HepG2 (cell line): Measurements from ENCODE around the gene UBR4. TPM values are rescaled to one million over a fixed set of nuclear protein-coding genes. Genes with fewer than 3 reads are reported as not detected.

Source experiments
- ATAC-seq: fragments of 200-7000 bp; cut with Tn5 transposase; 3 replicates; pipeline ENCODE4 v1.9.1; 2020; ENCODE audit warnings: mild to moderate bottlenecking, moderate library complexity
- BruUV-seq: library from RNA; stranded (reverse); fragments of 400-500 nt; replicated peaks from 2 replicates; lab custom pipeline; 2021; lab: Mats Ljungman, UMichigan
- CTCF ChIA-PET: fragments of 300-600 bp; formaldehyde crosslinking; extraction: SDS; loops from one replicate; lab custom pipeline; 2021; ENCODE audit warnings: low total read pairs, inconsistent platforms, low intra/inter-chr PET ratio; lab: Yijun Ruan, JAX
- POLR2A ChIA-PET: fragments of 350-600 bp; sonication (Branson Sonifier 250); formaldehyde crosslinking; loops from one replicate; lab custom pipeline; 2020; ENCODE audit warnings: antibody characterized with exemption, inconsistent platforms; lab: Yijun Ruan, JAX
- DNase-seq: peaks from one replicate; pipeline ENCODE4 v3.0.0-alpha.2; 2015; ENCODE audit warnings: low spot score
- FAIRE-seq: peaks from 3 replicates; lab custom pipeline; 2011; peaks lifted over from hg19 to GRCh38; lab: Jason Lieb, UNC
- H2AFZ ChIP-seq: one replicate; pipeline ENCODE4 v1.6.1; 2011; ENCODE audit warnings: low read length, inconsistent platforms
- H3K27ac ChIP-seq: fragments of 300-600 bp; 3 replicates; pipeline ENCODE4 v1.8.0; 2011; ENCODE audit warnings: mixed run types, mild to moderate bottlenecking, mixed read lengths, low read length, inconsistent platforms; ENCODE audit not compliant: insufficient read depth; ENCODE audit errors: extremely low read length
- H3K27me3 ChIP-seq, 2 experiments: fragments of 200-600 bp in 1 of 2; 2 replicates in 1 of 2; 3 replicates in 1 of 2; pipeline versions ENCODE4 v1.6.0 to v1.8.0; 2011; ENCODE audit warnings: low read length in 2 of 2, mild to moderate bottlenecking in 2 of 2, moderate library complexity in 2 of 2, inconsistent platforms in 1 of 2; ENCODE audit not compliant: insufficient read depth in 2 of 2, control insufficient read depth in 1 of 2
- H3K36me3 ChIP-seq, 2 experiments: fragments of 200-600 bp in 1 of 2; replicated peaks in 1 of 2; 2 replicates in 1 of 2; 3 replicates in 1 of 2; pipeline versions ENCODE4 v1.5.1 to v1.8.0; 2011; ENCODE audit warnings: low read length in 2 of 2, inconsistent platforms in 1 of 2; ENCODE audit not compliant: insufficient read depth in 2 of 2, control insufficient read depth in 1 of 2
- H3K4me1 ChIP-seq: 2 replicates; pipeline ENCODE4 v1.5.1; 2012; ENCODE audit warnings: low read length, inconsistent platforms; ENCODE audit not compliant: insufficient read depth
- H3K4me2 ChIP-seq: 2 replicates; pipeline ENCODE4 v1.6.0; 2011; ENCODE audit warnings: low read depth, low read length, inconsistent platforms
- H3K4me3 ChIP-seq, 3 experiments: fragments of 200-600 bp in 1 of 3; sonication (generic), shearing (Covaris generic) in 1 of 3; replicated peaks in 1 of 3; 2 replicates each; pipeline ENCODE4 v1.5.1; 2011 to 2016; ENCODE audit warnings: low read length in 3 of 3, inconsistent platforms in 2 of 3, low read depth in 2 of 3, mild to moderate bottlenecking in 2 of 3, control low read depth in 1 of 3, mixed read lengths in 1 of 3; ENCODE audit not compliant: insufficient read depth in 1 of 3
- H3K79me2 ChIP-seq: one replicate; pipeline ENCODE4 v1.6.1; 2011; ENCODE audit warnings: low read length, inconsistent platforms; ENCODE audit not compliant: insufficient read depth
- H3K9ac ChIP-seq: 2 replicates; pipeline ENCODE4 v1.6.0; 2011; ENCODE audit warnings: mild to moderate bottlenecking, low read depth, low read length, inconsistent platforms; ENCODE audit not compliant: insufficient read depth
- H3K9me3 ChIP-seq: 2 replicates; pipeline ENCODE4 v1.5.1; 2012; ENCODE audit warnings: mild to moderate bottlenecking, low read length
- H4K20me1 ChIP-seq: 2 replicates; pipeline ENCODE4 v1.6.0; 2011; ENCODE audit warnings: inconsistent platforms, mild to moderate bottlenecking, low read length, moderate library complexity; ENCODE audit not compliant: insufficient read depth
- E2F1 ChIP-seq: sonication (generic); formaldehyde crosslinking; IDR thresholded peaks from 2 replicates; pipeline ENCODE4 v1.5.0; 2020; ENCODE audit warnings: missing genetic modification reagents
- GZF1 ChIP-seq: sonication (generic); formaldehyde crosslinking; IDR thresholded peaks from 2 replicates; pipeline ENCODE4 v1.5.1; 2020; ENCODE audit warnings: mild to moderate bottlenecking, missing genetic modification reagents
- HMGA1 ChIP-seq: sonication (generic); formaldehyde crosslinking; conservative IDR thresholded peaks from 2 replicates; pipeline ENCODE4 v1.4.0; 2020; ENCODE audit warnings: missing genetic modification reagents
- HNRNPL ChIP-seq: fragments of 200-400 bp; formaldehyde crosslinking; IDR thresholded peaks from 2 replicates; pipeline ENCODE4 v1.6.1; 2017; ENCODE audit warnings: mild to moderate bottlenecking, low read depth, low read length
- ZBTB33 ChIP-seq: sonication (generic); formaldehyde crosslinking; IDR thresholded peaks from 2 replicates; pipeline ENCODE4 v1.4.0; 2020; ENCODE audit warnings: missing genetic modification reagents
- ZEB1 ChIP-seq: IDR thresholded peaks from 2 replicates; pipeline ENCODE4 v1.6.1; 2012; ENCODE audit warnings: mild to moderate bottlenecking, low read depth, inconsistent platforms; ENCODE audit not compliant: insufficient replicate concordance
- ZFP36 ChIP-seq: fragments of 150-350 bp; IDR thresholded peaks from 2 replicates; pipeline ENCODE4 v1.6.1; 2018; ENCODE audit warnings: borderline replicate concordance, low read length, low read depth; ENCODE audit not compliant: partially characterized antibody
- ZNF281 ChIP-seq: sonication (generic); formaldehyde crosslinking; IDR thresholded peaks from 2 replicates; pipeline ENCODE4 v1.4.0; 2020; ENCODE audit warnings: missing genetic modification reagents, borderline replicate concordance
- ZNF607 ChIP-seq: sonication (generic); formaldehyde crosslinking; IDR thresholded peaks from 2 replicates; pipeline ENCODE4 v1.5.1; 2020; ENCODE audit warnings: missing genetic modification reagents, mild to moderate bottlenecking, borderline replicate concordance
- ZNF615 ChIP-seq: sonication (generic); formaldehyde crosslinking; IDR thresholded peaks from 2 replicates; pipeline ENCODE4 v1.5.0; 2020; ENCODE audit warnings: mild to moderate bottlenecking, missing genetic modification reagents, borderline replicate concordance
- ZNF644 ChIP-seq: IDR thresholded peaks from 2 replicates; pipeline ENCODE4 v1.6.1; 2016; ENCODE audit warnings: low read depth
- WGBS: methylation state at CpG from one replicate; pipeline ENCODE4 v1.1.6; 2017; ENCODE audit warnings: low lambda C conversion rate; 5-methylcytosine and 5-hydroxymethylcytosine counted together
- in situ Hi-C: cut with HindIII; loops from 2 replicates; pipeline ENCODE4 v1.10.0; 2017; ENCODE audit warnings: low pct_unique_long_range_greater_than_20kb; ENCODE audit not compliant: extremely low pct_ligation_motif_present
- intact Hi-C: fragments of 100-400 bp; cut with micrococcal nuclease; formaldehyde crosslinking; loops from one replicate; pipeline ENCODE4 v1.10.0; 2022; ENCODE audit not compliant: unreplicated experiment
- polyA plus RNA-seq, 8 experiments: library from polyadenylated mRNA; depleted of rRNA in 3 of 8; stranded (reverse) in 7 of 8; unstranded in 1 of 8; fragments of >200 nt; fragmentation: Illumina TruSeq in 4 of 8; extraction: Trizol in 4 of 8; gene quantifications; 2 replicates each; pipeline versions ENCODE4 v1.2.1 to v1.2.3, GENCODE V29; 2011 to 2016; ENCODE audit warnings: low read depth in 4 of 8, missing spikeins in 1 of 8, mixed read lengths in 1 of 8; ENCODE audit not compliant: insufficient read depth in 1 of 8
- total RNA-seq, 5 experiments: library from RNA; depleted of rRNA; stranded (reverse); fragments of >200 nt; fragmentation: Illumina TruSeq; extraction: Trizol; gene quantifications; 2 replicates each; pipeline ENCODE4 v1.2.3, GENCODE V29; 2016; ENCODE audit warnings: low read depth in 1 of 5

The UBR4 gene
- total and polyA plus RNA-seq, 2 of the 13 experiments (the other 11 are each of a cell fraction or from before 2014, with no cell fraction given) = 59.1 to 106 TPM

DNA sequence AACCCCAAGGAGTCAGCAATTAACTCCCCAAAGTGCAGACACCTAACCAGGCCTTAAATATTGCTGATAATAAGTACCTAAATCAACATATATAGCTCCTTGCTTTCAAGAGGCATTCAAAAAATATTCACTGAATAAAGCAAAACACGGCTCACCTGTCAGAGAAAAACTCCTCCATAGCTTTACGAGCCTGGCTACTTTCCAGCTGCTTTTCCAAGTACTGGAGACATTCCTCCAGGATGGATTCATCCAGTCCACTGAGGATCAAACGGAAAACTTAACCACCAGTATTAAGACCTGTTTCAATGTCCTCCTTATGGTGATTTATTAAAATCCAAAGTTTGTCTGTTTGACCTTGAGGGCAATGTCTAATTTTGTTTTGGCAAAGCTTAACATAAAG is 44.6 kb downstream of the UBR4 start:
- Histone ChIP-seq H2AFZ (no peak overlapping the region), H3K9me3 (no peaks in the 10 kb centered on the region), H3K27me3 (no peaks in the 10 kb centered on the region), H3K36me3 (peaks cover 60 to 98% of the 10 kb centered on the region in 2 experiments), H3K4me1 (no peaks in the 10 kb centered on the region), H3K27ac (no peak overlapping the region), H3K79me2 (no peaks in the 10 kb centered on the region), H4K20me1 (no peaks in the 10 kb centered on the region; the same call in 1 of the 2 replicates), H3K4me3 (no peak overlapping the region), H3K4me2 (no peak overlapping the region), H3K9ac (no peak overlapping the region)
- BruUV-seq = no TSS peak
- 96% methylated on average over 3 of the region's 3 CpGs for WGBS
- DNase-seq (no peak), FAIRE-seq (no peak), ATAC-seq (no peak)
- in situ Hi-C loops = no loop called here
- ChIA-PET POLR2A (no interaction called here), CTCF (no interaction called here)
- intact Hi-C loops = no loop called here
- no peak for TF ChIP-seq HMGA1
- TF ChIP-seq ZBTB33 (CRISPR knock-in tag) = no peak
- TF ChIP-seq ZFP36 = no peak
- TF ChIP-seq HNRNPL = no peak
- TF ChIP-seq GZF1 (CRISPR knock-in tag) = no peak
- TF ChIP-seq ZNF644 (CRISPR knock-in tag) = no peak
- no peak for TF ChIP-seq ZNF615 (CRISPR knock-in tag)
- TF ChIP-seq ZEB1 = no peak
- TF ChIP-seq ZNF607 (CRISPR knock-in tag) = no peak
- TF ChIP-seq ZNF281 (CRISPR knock-in tag) = no peak
- no peak for TF ChIP-seq E2F1
